Measurements from ENCODE around the gene OSBPL5.
"Not testable (repeated sequence)": the region's sequence is repeated elsewhere in the genome, so short reads cannot be mapped to it uniquely, and the experiment has no call there.

OSBPL5 gene

GRCh38 chr11:3122775-3123201 lies 42.3 kb downstream of the OSBPL5 start:
- no peak for DNase-seq (ENCODE audit: low read depth, low spot score)

DNA sequence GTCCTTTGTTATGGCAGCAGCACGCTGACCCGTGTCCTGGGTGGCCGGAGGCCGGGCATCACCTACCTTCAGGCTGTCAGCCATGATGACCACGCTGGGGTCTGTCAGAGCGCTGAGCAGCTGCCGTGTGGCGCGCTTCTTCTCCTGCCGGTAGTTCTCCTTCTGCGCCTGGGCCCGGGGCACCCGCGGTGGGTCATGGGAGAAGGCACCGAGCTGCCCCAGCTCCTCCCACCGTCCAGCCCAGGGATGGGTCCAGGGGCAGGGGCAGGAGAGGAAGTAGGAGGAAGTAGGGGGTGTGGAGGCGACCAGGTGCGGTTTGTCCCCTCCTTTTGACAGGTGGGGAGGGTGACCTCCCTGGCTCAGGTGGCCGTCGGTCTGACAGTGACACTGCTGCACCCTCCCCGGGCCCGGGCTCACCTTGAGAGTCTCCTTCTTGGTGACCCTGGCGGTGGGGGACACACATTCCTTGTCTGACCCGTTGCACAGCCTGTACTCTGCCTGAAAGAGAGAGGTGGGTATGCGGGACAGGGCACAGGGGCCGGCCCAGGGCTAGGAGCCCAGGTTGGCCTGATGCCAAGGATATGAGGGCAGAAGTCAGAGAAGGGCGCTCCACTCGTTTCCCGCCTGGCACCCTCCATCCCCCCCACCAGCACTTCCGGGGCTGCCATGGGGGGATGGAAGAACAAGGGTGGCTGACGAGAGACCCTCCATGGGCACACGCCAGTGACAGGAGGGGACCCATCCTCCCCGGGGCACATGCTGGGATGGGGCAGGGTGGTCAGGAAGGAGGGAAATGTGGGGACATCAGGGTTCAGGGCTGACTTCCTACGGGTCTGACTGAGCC lies 43.0 kb downstream of the OSBPL5 start:
- no peak for DNase-seq (ENCODE audit: low read depth, low spot score)

DNA sequence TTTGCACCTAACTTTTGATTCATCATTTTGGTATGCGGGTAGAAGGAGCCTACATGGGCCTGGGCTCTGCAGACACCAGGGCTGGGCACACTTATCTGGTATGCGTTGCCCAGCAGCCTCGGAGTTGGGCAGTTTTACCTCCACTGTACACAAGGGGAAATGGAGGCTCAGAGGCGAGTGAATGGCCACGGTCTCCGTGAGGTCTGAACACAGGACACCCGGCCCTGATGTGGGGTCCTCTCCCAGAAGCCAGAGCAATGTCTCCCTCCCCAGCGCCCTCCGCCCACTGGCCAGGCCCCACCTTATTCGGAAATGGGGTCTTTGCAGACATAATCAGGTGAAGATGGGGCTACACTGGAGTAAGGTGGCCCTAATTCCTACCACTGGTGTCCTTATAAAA lies 43.7 kb downstream of the OSBPL5 start:
- no peak for DNase-seq (ENCODE audit: low read depth, low spot score)

DNA sequence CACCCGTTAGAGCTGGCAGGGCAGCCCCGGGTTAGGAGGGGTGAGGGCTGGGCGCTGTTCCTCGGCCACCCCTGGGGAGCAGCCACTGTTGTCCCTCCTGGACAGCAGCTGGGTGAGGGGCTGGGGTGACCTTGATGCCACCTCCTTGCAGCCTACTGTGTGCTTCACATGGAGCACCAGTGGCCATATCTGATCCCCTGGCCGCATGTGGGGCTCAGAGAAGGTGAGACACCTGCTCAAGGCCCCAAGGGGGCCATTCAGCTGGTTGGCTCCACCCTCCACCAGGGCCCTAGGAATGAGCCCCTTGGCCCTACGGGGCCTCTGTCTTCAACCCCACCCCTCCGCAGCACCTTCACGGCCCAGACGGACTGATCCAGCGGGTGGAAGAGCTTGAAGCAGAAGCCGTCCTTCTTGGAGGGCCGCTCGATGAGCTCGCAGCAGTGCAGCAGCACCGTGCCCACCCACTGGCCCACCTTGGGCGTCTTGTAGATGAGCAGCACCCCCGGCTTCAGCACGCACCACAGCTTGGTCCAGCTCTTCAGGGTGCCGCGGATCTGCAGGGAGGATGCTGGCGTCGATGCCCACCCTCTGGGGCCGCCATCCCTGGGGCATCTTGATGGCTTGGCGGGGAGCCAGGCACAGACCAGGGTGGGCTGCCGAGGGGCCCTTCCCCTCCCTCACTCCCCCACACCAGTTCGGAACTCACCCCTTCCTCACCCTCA lies 44.9 kb downstream of the OSBPL5 start:
- DNase-seq (ENCODE audit: low read depth, low spot score) = no peak

GRCh38 chr11:3119141-3119821 lies 45.8 kb downstream of the OSBPL5 start:
- no peak for DNase-seq (ENCODE audit: low read depth, low spot score)

- no peak for DNase-seq (ENCODE audit: low read depth, low spot score)
Measured at GRCh38 chr11:3115321-3115720, 49.8 kb downstream of the OSBPL5 start.

DNA sequence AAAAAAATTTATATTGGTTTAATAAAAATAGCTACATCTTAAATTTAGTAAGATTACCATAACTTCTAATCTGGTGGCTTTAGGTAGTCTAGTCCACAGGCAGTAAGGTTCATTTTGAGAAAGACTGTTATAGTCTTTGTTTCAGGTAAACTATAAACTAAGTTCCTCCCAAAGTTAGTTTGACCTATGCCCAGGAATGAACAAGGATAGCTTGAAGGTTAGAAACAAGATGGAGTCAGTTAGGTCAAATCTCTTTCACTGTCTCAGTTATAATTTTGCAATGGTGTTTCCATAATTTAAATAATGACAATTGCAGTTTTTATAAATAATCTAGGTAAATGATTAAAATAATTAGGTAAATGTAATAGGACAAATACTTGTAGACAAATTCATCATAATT lies 51.4 kb downstream of the OSBPL5 start:
- DNase-seq (ENCODE audit: low read depth, low spot score) = not testable (repeated sequence)

DNA sequence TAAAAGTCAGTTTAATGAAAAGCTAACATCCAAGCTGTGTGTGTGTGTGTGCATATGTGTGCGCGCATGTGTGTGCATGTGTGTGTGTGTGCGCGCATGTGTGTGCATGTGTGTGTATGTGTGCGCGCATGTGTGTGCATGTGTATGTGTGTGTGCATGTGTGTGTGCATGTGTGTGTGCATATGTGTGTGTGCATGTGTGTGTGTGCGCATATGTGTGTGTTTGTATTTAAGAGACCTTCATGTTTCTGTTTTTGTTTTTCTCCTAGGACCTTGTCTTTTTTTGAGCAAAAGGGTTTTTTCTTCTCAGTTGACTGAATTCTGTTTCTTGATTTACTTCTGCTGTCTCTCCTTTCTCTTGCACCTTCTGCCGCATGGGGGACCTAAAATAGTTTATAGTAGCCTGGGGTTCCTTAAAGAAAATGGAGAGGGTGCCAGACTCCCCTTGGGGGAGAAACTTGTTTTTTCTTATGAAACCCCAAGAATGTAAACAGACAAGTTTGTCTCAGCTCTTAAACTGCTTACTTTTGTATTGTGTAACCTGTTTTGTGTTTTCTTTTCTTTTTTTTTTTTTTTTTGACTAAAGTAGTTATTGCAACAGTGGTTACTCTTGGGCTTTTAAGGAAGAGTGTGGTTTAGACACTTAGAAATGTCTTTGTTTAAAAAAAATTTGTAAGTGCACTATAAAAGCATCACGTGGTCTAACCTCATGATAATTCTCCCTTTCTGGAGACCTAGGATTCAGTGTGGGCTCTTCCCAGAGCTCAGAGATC lies 53.0 kb downstream of the OSBPL5 start:
- DNase-seq (ENCODE audit: low read depth, low spot score) = no peak

- no peak for DNase-seq (ENCODE audit: low read depth, low spot score)
Measured at GRCh38 chr11:3111466-3111865, 53.6 kb downstream of the OSBPL5 start.

- no peak for DNase-seq (ENCODE audit: low read depth, low spot score)
Measured at GRCh38 chr11:3109921-3110706, 55.0 kb downstream of the OSBPL5 start.

- no peak for DNase-seq (ENCODE audit: low read depth, low spot score)
Measured at GRCh38 chr11:3109434-3109833, 55.7 kb downstream of the OSBPL5 start.

- no peak for DNase-seq (ENCODE audit: low read depth, low spot score)
Measured at GRCh38 chr11:3108183-3108721, 56.9 kb downstream of the OSBPL5 start.

GRCh38 chr11:3107608-3108182 lies 57.4 kb downstream of the OSBPL5 start:
- no peak for DNase-seq (ENCODE audit: low read depth, low spot score)

DNA sequence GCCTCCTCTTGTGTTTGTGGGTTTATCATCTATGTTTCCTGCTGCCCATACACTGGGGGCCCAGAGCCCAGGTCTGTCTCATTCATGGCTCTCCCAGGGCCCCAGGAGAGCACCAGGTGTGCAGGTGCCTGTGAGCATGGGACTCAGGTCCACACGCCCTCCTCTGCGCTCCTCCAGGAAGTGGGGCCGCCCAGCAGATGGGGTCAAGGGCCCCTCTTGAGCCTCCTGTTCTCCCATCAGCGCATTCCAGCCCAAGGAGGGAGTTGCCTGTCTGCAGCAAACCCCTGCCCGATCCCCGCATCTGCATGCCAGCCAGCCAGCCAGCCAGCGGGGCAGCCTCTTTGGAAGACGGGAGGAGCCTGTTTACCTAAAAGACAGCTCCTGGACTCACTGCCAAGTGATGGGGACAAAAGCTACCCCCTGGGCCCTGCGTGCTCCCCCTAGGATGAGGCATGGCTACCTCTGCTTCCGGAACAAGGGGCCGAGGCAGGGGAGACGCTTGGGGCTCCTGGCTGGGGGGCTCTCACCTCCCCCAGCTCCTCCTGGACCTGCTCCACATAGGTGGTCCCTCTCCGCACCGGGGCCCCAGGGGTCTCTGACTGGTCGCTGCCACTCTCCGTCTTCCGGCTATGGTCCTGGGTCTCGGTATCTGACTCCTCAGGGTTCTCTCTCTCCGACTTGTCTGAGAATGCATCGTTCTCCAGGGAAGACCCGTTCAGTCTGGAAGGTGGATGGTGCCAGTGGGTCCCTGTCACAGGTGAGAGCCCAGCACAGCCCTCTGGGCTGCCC lies 58.2 kb downstream of the OSBPL5 start:
- no peak for DNase-seq (ENCODE audit: low read depth, low spot score)

DNA sequence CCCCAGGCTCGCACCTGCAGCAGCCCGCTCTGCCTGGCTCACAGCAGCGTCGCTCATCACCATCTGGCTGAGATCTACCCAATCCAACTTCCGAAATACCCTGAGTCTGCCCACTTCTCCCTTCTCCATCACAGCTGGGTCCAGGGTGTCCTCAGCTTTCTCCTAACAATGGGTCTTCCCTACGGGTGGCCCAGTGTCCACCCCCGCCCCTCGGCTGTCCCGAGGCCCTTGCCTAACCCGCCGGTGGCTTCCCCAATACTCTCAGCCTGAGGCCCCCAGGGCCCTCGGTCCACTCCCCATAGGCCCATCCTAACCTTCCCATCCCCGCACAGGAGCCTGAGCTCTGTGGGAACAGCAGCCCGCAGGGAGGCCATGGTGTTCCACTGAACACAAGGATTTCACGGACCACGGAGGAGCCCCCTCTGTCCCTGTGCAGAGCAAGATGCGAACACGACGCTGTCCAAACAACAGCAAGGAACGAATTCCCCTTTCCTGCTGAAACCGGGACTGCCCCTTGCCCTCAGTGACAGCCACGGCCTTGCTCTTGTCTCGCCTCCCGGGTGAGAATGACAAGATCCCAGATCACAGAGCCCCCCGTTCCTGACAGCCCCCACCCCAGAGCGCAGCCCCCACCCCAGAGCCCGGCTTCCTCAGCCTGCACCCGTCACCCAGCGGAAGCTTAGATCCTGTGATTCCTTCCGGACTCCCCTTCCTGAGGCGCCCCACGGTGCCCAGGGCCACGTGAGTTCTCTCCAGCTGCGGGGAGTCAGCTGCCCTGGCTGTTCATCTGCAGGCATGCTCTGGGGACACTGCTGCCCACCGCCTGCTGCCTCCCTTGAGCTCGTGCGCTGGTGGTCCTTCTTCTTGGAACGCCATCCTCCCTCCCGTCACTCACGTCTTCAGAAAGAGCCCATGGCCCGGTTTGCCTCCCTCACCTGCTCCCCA lies 59.0 kb downstream of the OSBPL5 start:
- no peak for DNase-seq (ENCODE audit: low read depth, low spot score)

- no peak for DNase-seq (ENCODE audit: low read depth, low spot score)
Measured at GRCh38 chr11:3104961-3105790, 59.9 kb downstream of the OSBPL5 start.

DNA sequence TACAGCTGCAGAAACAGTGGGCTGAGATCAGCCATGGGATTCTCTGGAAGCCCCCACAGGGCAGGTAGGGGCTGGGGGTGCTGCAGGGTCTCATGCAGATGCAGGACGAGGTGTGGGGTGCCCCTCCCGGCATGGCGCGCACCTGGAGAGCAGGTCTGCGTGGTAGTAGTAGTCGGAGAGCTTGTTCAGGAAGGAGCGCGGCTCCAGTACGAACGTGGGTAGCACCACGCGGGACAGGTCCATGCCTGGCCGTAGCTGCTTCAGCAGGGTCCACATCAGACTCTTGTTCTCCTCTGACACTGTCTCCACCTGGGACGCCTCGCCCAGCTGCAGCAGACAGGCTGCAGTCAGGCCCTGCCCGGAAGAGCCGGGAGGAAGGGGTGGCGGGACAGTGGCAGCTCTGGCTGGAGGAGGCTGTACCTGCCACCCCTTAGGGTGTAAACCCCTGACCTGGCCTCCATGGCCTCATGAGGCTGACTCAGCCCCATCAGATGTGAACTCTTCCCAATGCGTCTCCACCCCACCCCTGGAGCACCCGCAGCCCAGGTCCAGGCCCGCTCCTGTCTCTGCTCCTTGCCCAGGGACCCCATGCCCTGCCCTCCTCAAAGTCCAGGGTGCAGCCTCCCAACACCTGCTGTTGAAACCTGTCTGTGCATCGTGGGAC lies 60.9 kb downstream of the OSBPL5 start:
- DNase-seq (ENCODE audit: low read depth, low spot score) = no peak

Measured in brain pericyte (primary cell).